Skeletal muscle satellite cell (primary cell): Measurements from ENCODE around the gene THOC2.
A peak's percentile ranks its signal among the peaks of the same experiment; 100 is the strongest.
"Not testable (repeated sequence)": the region's sequence is repeated elsewhere in the genome, so short reads cannot be mapped to it uniquely, and the experiment has no call there.

Experiments
- H3K27me3 ChIP-seq: 2 replicates; pipeline ENCODE4 v1.7.0; 2013; ENCODE audit warnings: low read length; ENCODE audit not compliant: control insufficient read depth, insufficient read depth
- H3K36me3 ChIP-seq: 2 replicates; pipeline ENCODE4 v1.7.0; 2013; ENCODE audit warnings: mild to moderate bottlenecking, control low read depth, low read length; ENCODE audit not compliant: insufficient read depth
- H3K4me1 ChIP-seq: 2 replicates; pipeline ENCODE4 v1.7.0; 2013; ENCODE audit warnings: low read length; ENCODE audit not compliant: control insufficient read depth, insufficient read depth
- H3K4me2 ChIP-seq: 2 replicates; pipeline ENCODE4 v1.7.0; 2013; ENCODE audit warnings: mild to moderate bottlenecking, low read length
- H3K4me3 ChIP-seq: 2 replicates; pipeline ENCODE4 v1.7.0; 2013; ENCODE audit warnings: low read length
- H3K9ac ChIP-seq: 2 replicates; pipeline ENCODE4 v1.7.0; 2013; ENCODE audit warnings: mild to moderate bottlenecking, low read depth, low read length, moderate library complexity
- H3K9me3 ChIP-seq: replicated peaks from 2 replicates; pipeline ENCODE4 v1.7.0; 2013; ENCODE audit warnings: mild to moderate bottlenecking, control low read depth, low read length

Gene THOC2

GRCh38 chrX:123734079-123734478 is 1.2 kb upstream of the THOC2 start:
- H3K27me3 ChIP-seq, H3K4me2 ChIP-seq, H3K9me3 ChIP-seq, H3K4me3 ChIP-seq, H3K36me3 ChIP-seq, H3K4me1 ChIP-seq, H3K9ac ChIP-seq: not testable (repeated sequence)

GRCh38 chrX:123731987-123732669 is 724 bp downstream of the THOC2 start:
- H3K27me3 ChIP-seq, result no peaks in the 10 kb centered on the region
- peak overlapping the region; percentile 75 for H3K4me2 ChIP-seq
- peak overlapping the region; percentile 97 for H3K4me3 ChIP-seq
- peaks cover 4% of the 10 kb centered on the region for H3K4me1 ChIP-seq
- H3K36me3 ChIP-seq, result no peaks in the 10 kb centered on the region
- H3K9me3 ChIP-seq, result no peaks in the 10 kb centered on the region
- peak overlapping the region; percentile 97 for H3K9ac ChIP-seq

GRCh38 chrX:123731258-123731986 is 1.4 kb downstream of the THOC2 start:
- Histone ChIP-seq H3K27me3 (no peaks in the 10 kb centered on the region), H3K9ac (peak overlapping the region; percentile 97), H3K4me1 (peaks cover 4% of the 10 kb centered on the region), H3K4me3 (peak overlapping the region; percentile 97), H3K36me3 (no peaks in the 10 kb centered on the region), H3K9me3 (no peaks in the 10 kb centered on the region), H3K4me2 (peak overlapping the region; percentile 75)

GRCh38 chrX:123728554-123728953 is 4.3 kb downstream of the THOC2 start:
- no peak overlapping the region for H3K4me2 ChIP-seq
- no peaks in the 10 kb centered on the region for H3K9me3 ChIP-seq
- no peak overlapping the region for H3K4me3 ChIP-seq
- no peak overlapping the region for H3K9ac ChIP-seq
- no peaks in the 10 kb centered on the region for H3K27me3 ChIP-seq
- no peaks in the 10 kb centered on the region for H3K36me3 ChIP-seq
- H3K4me1 ChIP-seq, result peaks cover 4% of the 10 kb centered on the region

GRCh38 chrX:123728016-123728415 is 4.8 kb downstream of the THOC2 start:
- Histone ChIP-seq H3K27me3 (no peaks in the 10 kb centered on the region), H3K4me3 (no peak overlapping the region), H3K9ac (no peak overlapping the region), H3K36me3 (no peaks in the 10 kb centered on the region), H3K4me2 (no peak overlapping the region), H3K9me3 (no peaks in the 10 kb centered on the region), H3K4me1 (peaks cover 4% of the 10 kb centered on the region)

- H3K9me3 ChIP-seq, H3K4me2 ChIP-seq, H3K4me1 ChIP-seq, H3K4me3 ChIP-seq, H3K27me3 ChIP-seq, H3K36me3 ChIP-seq, H3K9ac ChIP-seq: not testable (repeated sequence)
Observed at GRCh38 chrX:123722193-123722592, 10.7 kb downstream of the THOC2 start.

GRCh38 chrX:123720486-123720885 is 12.4 kb downstream of the THOC2 start:
- Histone ChIP-seq H3K9ac (no peak overlapping the region), H3K9me3 (no peaks in the 10 kb centered on the region), H3K4me3 (no peak overlapping the region), H3K4me2 (no peak overlapping the region), H3K4me1 (no peaks in the 10 kb centered on the region), H3K27me3 (no peaks in the 10 kb centered on the region), H3K36me3 (no peaks in the 10 kb centered on the region)

- H3K9me3 ChIP-seq, result no peaks in the 10 kb centered on the region
- no peaks in the 10 kb centered on the region for H3K36me3 ChIP-seq
- no peaks in the 10 kb centered on the region for H3K4me1 ChIP-seq
- H3K4me2 ChIP-seq, result no peak overlapping the region
- H3K9ac ChIP-seq, result no peak overlapping the region
- no peaks in the 10 kb centered on the region for H3K27me3 ChIP-seq
- H3K4me3 ChIP-seq, result no peak overlapping the region
Observed at GRCh38 chrX:123713841-123714240, 19.0 kb downstream of the THOC2 start.

- Histone ChIP-seq H3K4me2 (no peak overlapping the region), H3K4me3 (no peak overlapping the region), H3K27me3 (no peaks in the 10 kb centered on the region), H3K9me3 (no peaks in the 10 kb centered on the region), H3K4me1 (no peaks in the 10 kb centered on the region), H3K9ac (no peak overlapping the region), H3K36me3 (no peaks in the 10 kb centered on the region)
Observed at GRCh38 chrX:123713434-123713833, 19.4 kb downstream of the THOC2 start.

GRCh38 chrX:123711201-123711600 is 21.7 kb downstream of the THOC2 start:
- H3K9ac ChIP-seq, H3K4me3 ChIP-seq, H3K4me1 ChIP-seq, H3K36me3 ChIP-seq, H3K4me2 ChIP-seq, H3K9me3 ChIP-seq, H3K27me3 ChIP-seq: not testable (repeated sequence)

- peaks cover 3% of the 10 kb centered on the region for H3K36me3 ChIP-seq
Observed at GRCh38 chrX:123704781-123705180, 28.1 kb downstream of the THOC2 start.

GRCh38 chrX:123698979-123699520 is 33.8 kb downstream of the THOC2 start:
- H3K9ac ChIP-seq, result no peak overlapping the region
- no peaks in the 10 kb centered on the region for H3K9me3 ChIP-seq
- no peak overlapping the region for H3K4me3 ChIP-seq
- H3K27me3 ChIP-seq, result no peaks in the 10 kb centered on the region
- H3K36me3 ChIP-seq, result peaks cover 3% of the 10 kb centered on the region
- no peak overlapping the region for H3K4me2 ChIP-seq
- H3K4me1 ChIP-seq, result no peaks in the 10 kb centered on the region

More at GRCh38 chrX:123704781-123705180, 28.1 kb downstream of the THOC2 start:
- H3K9me3 ChIP-seq, result no peaks in the 10 kb centered on the region
- no peaks in the 10 kb centered on the region for H3K27me3 ChIP-seq
- H3K4me1 ChIP-seq, result no peaks in the 10 kb centered on the region
- H3K4me2 ChIP-seq, result no peak overlapping the region
- no peak overlapping the region for H3K4me3 ChIP-seq
- no peak overlapping the region for H3K9ac ChIP-seq
